GM12878 (cell line): ENCODE data around the gene TRPM6. TPM values are rescaled to one million over a fixed set of nuclear protein-coding genes. Genes with fewer than 3 reads are reported as not detected.
A peak's percentile ranks its signal among the peaks of the same experiment; 100 is the strongest.

Experiments used
- ASH2L ChIP-seq: fragments of 300-600, 200-600 bp; sonication (generic); IDR thresholded peaks from 2 replicates; pipeline ENCODE4 v1.6.1; 2017; ENCODE audit warnings: low read depth, mild to moderate bottlenecking, borderline replicate concordance
- CBFB ChIP-seq: IDR thresholded peaks from 2 replicates; pipeline ENCODE4 v1.6.1; 2016; ENCODE audit warnings: antibody characterized with exemption, low read depth
- EED ChIP-seq: sonication (generic); IDR thresholded peaks from 2 replicates; pipeline ENCODE4 v1.6.1; 2016; ENCODE audit warnings: antibody characterized with exemption, low read depth
- EGR1 ChIP-seq, 2 experiments: IDR thresholded peaks; 1 replicate in 1 of 2; 2 replicates in 1 of 2; pipeline ENCODE4 v1.6.1; 2011 to 2012; ENCODE audit warnings: low read depth in 2 of 2, low read length in 2 of 2, borderline replicate concordance in 1 of 2, mild to moderate bottlenecking in 1 of 2, moderate library complexity in 1 of 2
- ETV6 ChIP-seq, 2 experiments: fragments of 450-650 bp in 1 of 2; IDR thresholded peaks in 1 of 2; conservative IDR thresholded peaks in 1 of 2; 2 replicates each; pipeline ENCODE4 v1.6.1; 2014; ENCODE audit warnings: antibody characterized with exemption in 1 of 2, borderline replicate concordance in 1 of 2, low read depth in 1 of 2, mild to moderate bottlenecking in 1 of 2, moderate library complexity in 1 of 2
- HDAC2 ChIP-seq: fragments of 200-600 bp; sonication (generic); IDR thresholded peaks from 2 replicates; pipeline ENCODE4 v1.6.1; 2017
- NFYB ChIP-seq: IDR thresholded peaks from 2 replicates; pipeline ENCODE4 v1.6.1; 2011; ENCODE audit warnings: low read depth, mild to moderate bottlenecking, low read length, improper control_type of control experiment, moderate library complexity; ENCODE audit not compliant: insufficient read depth
- SMAD1 ChIP-seq: fragments of 450-650 bp; IDR thresholded peaks from 2 replicates; pipeline ENCODE4 v1.6.1; 2018; ENCODE audit warnings: mild to moderate bottlenecking, low read depth; ENCODE audit not compliant: partially characterized antibody
- ZNF207 ChIP-seq: fragments of 450-650 bp; IDR thresholded peaks from 2 replicates; pipeline ENCODE4 v1.6.1; 2014; ENCODE audit warnings: antibody characterized with exemption, mild to moderate bottlenecking, borderline replicate concordance
- polyA plus RNA-seq, 11 experiments: library from polyadenylated mRNA; depleted of rRNA in 4 of 11; unstranded in 6 of 11; stranded (reverse) in 5 of 11; fragments of >200 nt; fragmentation: Nextera tagmentation in 4 of 11; fragmentation: Illumina TruSeq in 1 of 11; extraction: Ambion mirVana in 4 of 11; extraction: Trizol in 1 of 11; gene quantifications; 1 replicate in 1 of 11; 2 replicates in 10 of 11; pipeline versions ENCODE4 v1.2.1 to v1.2.3, GENCODE V29; 2011 to 2016; ENCODE audit warnings: inconsistent platforms in 2 of 11, missing spikeins in 2 of 11, low read depth in 1 of 11
- total RNA-seq, 4 experiments: library from RNA; depleted of rRNA in 3 of 4; stranded (reverse); fragments of >200 nt in 3 of 4; fragmentation: Illumina TruSeq in 1 of 4; extraction: Trizol in 1 of 4; gene quantifications; 2 replicates each; pipeline versions ENCODE4 v1.2.1 to v1.2.3, GENCODE V29; 2013 to 2021
- TF ChIP-seq, protein P1 (sequence below): fragments of 450-650 bp; formaldehyde crosslinking; IDR thresholded peaks from 2 replicates; pipeline ENCODE4 v1.5.0; 2022; ENCODE audit warnings: mild to moderate bottlenecking, missing genetic modification characterization
- TF ChIP-seq, protein P2 (sequence below): fragments of 450-650 bp; IDR thresholded peaks from 2 replicates; pipeline ENCODE4 v1.6.1; 2016; ENCODE audit warnings: mild to moderate bottlenecking, moderate library complexity, borderline replicate concordance
- TF ChIP-seq, protein P3 (sequence below): fragments of 450-650 bp; IDR thresholded peaks from 2 replicates; pipeline ENCODE4 v1.6.1; 2017; ENCODE audit warnings: mild to moderate bottlenecking, moderate library complexity
- TF ChIP-seq, protein P4 (sequence below): fragments of 450-650 bp; IDR thresholded peaks from 2 replicates; pipeline ENCODE4 v1.6.1; 2018; ENCODE audit warnings: borderline replicate concordance, mild to moderate bottlenecking; ENCODE audit not compliant: partially characterized antibody
- TF ChIP-seq, protein P5 (sequence below): IDR thresholded peaks from 2 replicates; pipeline ENCODE4 v1.6.1; 2011; ENCODE audit warnings: low read depth, mild to moderate bottlenecking, low read length, moderate library complexity, borderline replicate concordance; ENCODE audit errors: extremely low read depth

Gene TRPM6
- total and polyA plus RNA-seq, 10 of the 15 experiments (the other 5 are each of a cell fraction or from before 2014, with no cell fraction given): under 0.01 to 0.34 (median 0.05) TPM; not detected in 1

DNA sequence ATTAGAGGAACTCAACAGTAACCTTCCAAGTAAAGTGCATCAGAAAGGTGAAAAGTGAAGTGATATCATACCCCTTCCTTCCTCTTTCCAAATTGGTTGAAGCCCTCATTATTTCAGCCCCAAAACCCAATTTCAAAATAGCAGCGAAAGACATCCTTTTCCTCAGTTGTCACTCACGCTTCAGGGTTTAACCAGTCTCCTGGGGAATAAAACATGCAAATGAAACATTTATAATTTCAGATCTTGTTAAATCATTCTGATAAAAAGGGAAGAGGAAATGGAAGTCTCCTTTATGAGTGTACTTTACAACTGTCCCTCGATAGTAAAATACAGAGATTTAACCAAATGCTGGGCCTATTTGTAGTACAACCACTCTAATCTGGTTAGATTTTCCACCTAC, 22.5 kb downstream of the TRPM6 start (continued):
- TF ChIP-seq, protein P1, sequence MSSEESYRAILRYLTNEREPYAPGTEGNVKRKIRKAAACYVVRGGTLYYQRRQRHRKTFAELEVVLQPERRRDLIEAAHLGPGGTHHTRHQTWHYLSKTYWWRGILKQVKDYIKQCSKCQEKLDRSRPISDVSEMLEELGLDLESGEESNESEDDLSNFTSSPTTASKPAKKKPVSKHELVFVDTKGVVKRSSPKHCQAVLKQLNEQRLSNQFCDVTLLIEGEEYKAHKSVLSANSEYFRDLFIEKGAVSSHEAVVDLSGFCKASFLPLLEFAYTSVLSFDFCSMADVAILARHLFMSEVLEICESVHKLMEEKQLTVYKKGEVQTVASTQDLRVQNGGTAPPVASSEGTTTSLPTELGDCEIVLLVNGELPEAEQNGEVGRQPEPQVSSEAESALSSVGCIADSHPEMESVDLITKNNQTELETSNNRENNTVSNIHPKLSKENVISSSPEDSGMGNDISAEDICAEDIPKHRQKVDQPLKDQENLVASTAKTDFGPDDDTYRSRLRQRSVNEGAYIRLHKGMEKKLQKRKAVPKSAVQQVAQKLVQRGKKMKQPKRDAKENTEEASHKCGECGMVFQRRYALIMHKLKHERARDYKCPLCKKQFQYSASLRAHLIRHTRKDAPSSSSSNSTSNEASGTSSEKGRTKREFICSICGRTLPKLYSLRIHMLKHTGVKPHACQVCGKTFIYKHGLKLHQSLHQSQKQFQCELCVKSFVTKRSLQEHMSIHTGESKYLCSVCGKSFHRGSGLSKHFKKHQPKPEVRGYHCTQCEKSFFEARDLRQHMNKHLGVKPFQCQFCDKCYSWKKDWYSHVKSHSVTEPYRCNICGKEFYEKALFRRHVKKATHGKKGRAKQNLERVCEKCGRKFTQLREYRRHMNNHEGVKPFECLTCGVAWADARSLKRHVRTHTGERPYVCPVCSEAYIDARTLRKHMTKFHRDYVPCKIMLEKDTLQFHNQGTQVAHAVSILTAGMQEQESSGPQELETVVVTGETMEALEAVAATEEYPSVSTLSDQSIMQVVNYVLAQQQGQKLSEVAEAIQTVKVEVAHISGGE (CRISPR knock-in tag): no peak
- TF ChIP-seq ETV6 (conservative IDR thresholded peaks at IDR 0.05 in 1 of 2, IDR thresholded peaks at IDR 0.05 in 1 of 2; ENCODE audit: borderline replicate concordance in 1 of 2, low read depth in 1 of 2) (peak in 1 of 2 experiments; percentile 55; a peak in 1 of 4 replicates), EED (0 out of 2 replicates have a peak, but pooled peaks have one; percentile 26), EGR1 (IDR thresholded peaks at IDR 0.05; ENCODE audit: borderline replicate concordance in 1 of 2, low read depth in 2 of 2, low read length in 2 of 2) (no peak), ZNF207 (no peak), NFYB (no peak), HDAC2 (no peak), CBFB (no peak), SMAD1 (no peak), ASH2L (no peak)
- TF ChIP-seq, protein P2, sequence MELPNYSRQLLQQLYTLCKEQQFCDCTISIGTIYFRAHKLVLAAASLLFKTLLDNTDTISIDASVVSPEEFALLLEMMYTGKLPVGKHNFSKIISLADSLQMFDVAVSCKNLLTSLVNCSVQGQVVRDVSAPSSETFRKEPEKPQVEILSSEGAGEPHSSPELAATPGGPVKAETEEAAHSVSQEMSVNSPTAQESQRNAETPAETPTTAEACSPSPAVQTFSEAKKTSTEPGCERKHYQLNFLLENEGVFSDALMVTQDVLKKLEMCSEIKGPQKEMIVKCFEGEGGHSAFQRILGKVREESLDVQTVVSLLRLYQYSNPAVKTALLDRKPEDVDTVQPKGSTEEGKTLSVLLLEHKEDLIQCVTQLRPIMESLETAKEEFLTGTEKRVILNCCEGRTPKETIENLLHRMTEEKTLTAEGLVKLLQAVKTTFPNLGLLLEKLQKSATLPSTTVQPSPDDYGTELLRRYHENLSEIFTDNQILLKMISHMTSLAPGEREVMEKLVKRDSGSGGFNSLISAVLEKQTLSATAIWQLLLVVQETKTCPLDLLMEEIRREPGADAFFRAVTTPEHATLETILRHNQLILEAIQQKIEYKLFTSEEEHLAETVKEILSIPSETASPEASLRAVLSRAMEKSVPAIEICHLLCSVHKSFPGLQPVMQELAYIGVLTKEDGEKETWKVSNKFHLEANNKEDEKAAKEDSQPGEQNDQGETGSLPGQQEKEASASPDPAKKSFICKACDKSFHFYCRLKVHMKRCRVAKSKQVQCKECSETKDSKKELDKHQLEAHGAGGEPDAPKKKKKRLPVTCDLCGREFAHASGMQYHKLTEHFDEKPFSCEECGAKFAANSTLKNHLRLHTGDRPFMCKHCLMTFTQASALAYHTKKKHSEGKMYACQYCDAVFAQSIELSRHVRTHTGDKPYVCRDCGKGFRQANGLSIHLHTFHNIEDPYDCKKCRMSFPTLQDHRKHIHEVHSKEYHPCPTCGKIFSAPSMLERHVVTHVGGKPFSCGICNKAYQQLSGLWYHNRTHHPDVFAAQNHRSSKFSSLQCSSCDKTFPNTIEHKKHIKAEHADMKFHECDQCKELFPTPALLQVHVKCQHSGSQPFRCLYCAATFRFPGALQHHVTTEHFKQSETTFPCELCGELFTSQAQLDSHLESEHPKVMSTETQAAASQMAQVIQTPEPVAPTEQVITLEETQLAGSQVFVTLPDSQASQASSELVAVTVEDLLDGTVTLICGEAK: no peak
- TF ChIP-seq, protein P3, sequence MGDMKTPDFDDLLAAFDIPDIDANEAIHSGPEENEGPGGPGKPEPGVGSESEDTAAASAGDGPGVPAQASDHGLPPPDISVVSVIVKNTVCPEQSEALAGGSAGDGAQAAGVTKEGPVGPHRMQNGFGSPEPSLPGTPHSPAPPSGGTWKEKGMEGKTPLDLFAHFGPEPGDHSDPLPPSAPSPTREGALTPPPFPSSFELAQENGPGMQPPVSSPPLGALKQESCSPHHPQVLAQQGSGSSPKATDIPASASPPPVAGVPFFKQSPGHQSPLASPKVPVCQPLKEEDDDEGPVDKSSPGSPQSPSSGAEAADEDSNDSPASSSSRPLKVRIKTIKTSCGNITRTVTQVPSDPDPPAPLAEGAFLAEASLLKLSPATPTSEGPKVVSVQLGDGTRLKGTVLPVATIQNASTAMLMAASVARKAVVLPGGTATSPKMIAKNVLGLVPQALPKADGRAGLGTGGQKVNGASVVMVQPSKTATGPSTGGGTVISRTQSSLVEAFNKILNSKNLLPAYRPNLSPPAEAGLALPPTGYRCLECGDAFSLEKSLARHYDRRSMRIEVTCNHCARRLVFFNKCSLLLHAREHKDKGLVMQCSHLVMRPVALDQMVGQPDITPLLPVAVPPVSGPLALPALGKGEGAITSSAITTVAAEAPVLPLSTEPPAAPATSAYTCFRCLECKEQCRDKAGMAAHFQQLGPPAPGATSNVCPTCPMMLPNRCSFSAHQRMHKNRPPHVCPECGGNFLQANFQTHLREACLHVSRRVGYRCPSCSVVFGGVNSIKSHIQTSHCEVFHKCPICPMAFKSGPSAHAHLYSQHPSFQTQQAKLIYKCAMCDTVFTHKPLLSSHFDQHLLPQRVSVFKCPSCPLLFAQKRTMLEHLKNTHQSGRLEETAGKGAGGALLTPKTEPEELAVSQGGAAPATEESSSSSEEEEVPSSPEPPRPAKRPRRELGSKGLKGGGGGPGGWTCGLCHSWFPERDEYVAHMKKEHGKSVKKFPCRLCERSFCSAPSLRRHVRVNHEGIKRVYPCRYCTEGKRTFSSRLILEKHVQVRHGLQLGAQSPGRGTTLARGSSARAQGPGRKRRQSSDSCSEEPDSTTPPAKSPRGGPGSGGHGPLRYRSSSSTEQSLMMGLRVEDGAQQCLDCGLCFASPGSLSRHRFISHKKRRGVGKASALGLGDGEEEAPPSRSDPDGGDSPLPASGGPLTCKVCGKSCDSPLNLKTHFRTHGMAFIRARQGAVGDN: no peak
- TF ChIP-seq, protein P4, sequence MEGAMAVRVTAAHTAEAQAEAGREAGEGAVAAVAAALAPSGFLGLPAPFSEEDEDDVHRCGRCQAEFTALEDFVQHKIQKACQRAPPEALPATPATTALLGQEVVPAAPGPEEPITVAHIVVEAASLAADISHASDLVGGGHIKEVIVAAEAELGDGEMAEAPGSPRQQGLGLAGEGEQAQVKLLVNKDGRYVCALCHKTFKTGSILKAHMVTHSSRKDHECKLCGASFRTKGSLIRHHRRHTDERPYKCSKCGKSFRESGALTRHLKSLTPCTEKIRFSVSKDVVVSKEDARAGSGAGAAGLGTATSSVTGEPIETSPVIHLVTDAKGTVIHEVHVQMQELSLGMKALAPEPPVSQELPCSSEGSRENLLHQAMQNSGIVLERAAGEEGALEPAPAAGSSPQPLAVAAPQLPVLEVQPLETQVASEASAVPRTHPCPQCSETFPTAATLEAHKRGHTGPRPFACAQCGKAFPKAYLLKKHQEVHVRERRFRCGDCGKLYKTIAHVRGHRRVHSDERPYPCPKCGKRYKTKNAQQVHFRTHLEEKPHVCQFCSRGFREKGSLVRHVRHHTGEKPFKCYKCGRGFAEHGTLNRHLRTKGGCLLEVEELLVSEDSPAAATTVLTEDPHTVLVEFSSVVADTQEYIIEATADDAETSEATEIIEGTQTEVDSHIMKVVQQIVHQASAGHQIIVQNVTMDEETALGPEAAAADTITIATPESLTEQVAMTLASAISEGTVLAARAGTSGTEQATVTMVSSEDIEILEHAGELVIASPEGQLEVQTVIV: no peak
- TF ChIP-seq, protein P5, sequence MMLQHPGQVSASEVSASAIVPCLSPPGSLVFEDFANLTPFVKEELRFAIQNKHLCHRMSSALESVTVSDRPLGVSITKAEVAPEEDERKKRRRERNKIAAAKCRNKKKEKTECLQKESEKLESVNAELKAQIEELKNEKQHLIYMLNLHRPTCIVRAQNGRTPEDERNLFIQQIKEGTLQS: no peak
